ENCODE data around the gene MLLT10. TPM values are rescaled to one million over a fixed set of nuclear protein-coding genes. Genes with fewer than 3 reads are reported as not detected.

MLLT10 gene
- total RNA-seq, 1 experiment from 2014 or later, result 72.3 TPM

DNA sequence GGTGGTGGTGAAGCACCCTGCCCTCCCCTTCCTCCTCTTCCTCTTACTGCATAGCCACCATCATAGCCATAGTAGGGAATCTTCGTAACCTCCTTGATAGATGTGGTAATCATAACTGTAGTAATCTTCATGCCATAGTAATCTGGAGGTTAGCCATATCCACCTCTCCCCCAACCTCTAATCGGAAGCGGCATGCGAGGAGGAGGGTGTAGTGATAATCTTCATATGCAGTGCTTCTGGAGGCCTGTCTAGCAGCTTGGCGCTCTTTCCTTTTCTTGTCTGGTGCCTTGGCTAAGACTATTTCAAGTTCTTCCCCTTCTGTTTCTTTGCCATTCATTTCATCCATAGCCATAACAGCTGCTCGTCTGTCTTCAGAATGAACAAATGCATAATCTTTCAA, 90.9 kb downstream of the MLLT10 start:
- no peak overlapping the region for H2BK20ac ChIP-seq (ENCODE audit: low read depth, low read length, poor library complexity, severe bottlenecking)
- H3K4me2 ChIP-seq (ENCODE audit: insufficient read depth, insufficient read length, low read length), result no peak overlapping the region
- H4K91ac ChIP-seq (ENCODE audit: insufficient read length, low read depth, low read length), result no peak overlapping the region
- no peak overlapping the region for H4K8ac ChIP-seq (replicated peaks; ENCODE audit: insufficient read length, low read depth, low read length)
- no peak overlapping the region for H3K18ac ChIP-seq (ENCODE audit: insufficient read length, low read depth, low read length)
- peaks cover 11 to 42% (median 28%) of the 10 kb centered on the region in 3 experiments; a peak in 5 of 7 replicates for H3K36me3 Mint-ChIP-seq (ENCODE audit: insufficient read depth in 1 of 3, low read depth in 3 of 3)
- no peaks in the 10 kb centered on the region for H3K27me3 Mint-ChIP-seq (ENCODE audit: low read depth)
- no peak for DNase-seq
- no peak overlapping the region for H3K9ac ChIP-seq (ENCODE audit: extremely low read depth, insufficient read length, low read length)
- H3K56ac ChIP-seq (ENCODE audit: insufficient read length, low read depth, low read length), result no peak overlapping the region
- H3K23ac ChIP-seq (ENCODE audit: insufficient read length, low read depth, low read length), result no peak overlapping the region
- H3K9me3 Mint-ChIP-seq, result no peaks in the 10 kb centered on the region
- H3K79me1 ChIP-seq (ENCODE audit: insufficient read depth, low read depth, low read length, poor library complexity, severe bottlenecking), result no peaks in the 10 kb centered on the region
- TF ChIP-seq, protein P1, sequence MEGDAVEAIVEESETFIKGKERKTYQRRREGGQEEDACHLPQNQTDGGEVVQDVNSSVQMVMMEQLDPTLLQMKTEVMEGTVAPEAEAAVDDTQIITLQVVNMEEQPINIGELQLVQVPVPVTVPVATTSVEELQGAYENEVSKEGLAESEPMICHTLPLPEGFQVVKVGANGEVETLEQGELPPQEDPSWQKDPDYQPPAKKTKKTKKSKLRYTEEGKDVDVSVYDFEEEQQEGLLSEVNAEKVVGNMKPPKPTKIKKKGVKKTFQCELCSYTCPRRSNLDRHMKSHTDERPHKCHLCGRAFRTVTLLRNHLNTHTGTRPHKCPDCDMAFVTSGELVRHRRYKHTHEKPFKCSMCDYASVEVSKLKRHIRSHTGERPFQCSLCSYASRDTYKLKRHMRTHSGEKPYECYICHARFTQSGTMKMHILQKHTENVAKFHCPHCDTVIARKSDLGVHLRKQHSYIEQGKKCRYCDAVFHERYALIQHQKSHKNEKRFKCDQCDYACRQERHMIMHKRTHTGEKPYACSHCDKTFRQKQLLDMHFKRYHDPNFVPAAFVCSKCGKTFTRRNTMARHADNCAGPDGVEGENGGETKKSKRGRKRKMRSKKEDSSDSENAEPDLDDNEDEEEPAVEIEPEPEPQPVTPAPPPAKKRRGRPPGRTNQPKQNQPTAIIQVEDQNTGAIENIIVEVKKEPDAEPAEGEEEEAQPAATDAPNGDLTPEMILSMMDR (conservative IDR thresholded peaks at IDR 0.05), result no peak
- no peak overlapping the region for H2AK5ac ChIP-seq (ENCODE audit: insufficient read length, low read length)
- H3K4me3 Mint-ChIP-seq, result no peak overlapping the region
- no peaks in the 10 kb centered on the region for H3K27me3 ChIP-seq (ENCODE audit: insufficient read depth, low read length)
- H4K5ac ChIP-seq (ENCODE audit: insufficient read length, low read depth, low read length), result no peak overlapping the region
- no peak overlapping the region for H3K27ac ChIP-seq (ENCODE audit: insufficient read length, low read depth, low read length)
- H3K4me1 ChIP-seq (ENCODE audit: insufficient read depth, low read length), result no peaks in the 10 kb centered on the region; the same call in 1 of the 2 replicates
- WGBS (ENCODE audit: extremely low coverage, insufficient read length, low lambda C conversion rate), result no CpG with 5 or more reads among the region's 6 CpGs
- no peak overlapping the region for H2BK15ac ChIP-seq (ENCODE audit: low read depth, low read length)
- no peaks in the 10 kb centered on the region for H3K79me2 ChIP-seq (ENCODE audit: insufficient read depth, low read length)
- no peak overlapping the region for H2AFZ ChIP-seq (ENCODE audit: low read length)
- H3K27ac Mint-ChIP-seq, result no peak overlapping the region; a peak in 1 of 7 replicates
- H4K20me1 ChIP-seq (ENCODE audit: control insufficient read depth, insufficient read depth, insufficient read length), result no peaks in the 10 kb centered on the region
- H2BK120ac ChIP-seq (ENCODE audit: low read depth, low read length, poor library complexity, severe bottlenecking), result no peak overlapping the region
- no peak overlapping the region for H2BK5ac ChIP-seq (ENCODE audit: insufficient read length, low read length)
- no peaks in the 10 kb centered on the region for H3K9me3 ChIP-seq (ENCODE audit: control insufficient read depth, low read depth, low read length)
- no peak overlapping the region for H3K4ac ChIP-seq (ENCODE audit: low read depth, low read length)
- H3T11ph ChIP-seq (ENCODE audit: low read length), result no peak overlapping the region
- H2BK12ac ChIP-seq (ENCODE audit: insufficient read length, low read depth, low read length), result no peak overlapping the region
- no peaks in the 10 kb centered on the region for H3K23me2 ChIP-seq (ENCODE audit: insufficient read length, low read depth, low read length, poor library complexity, severe bottlenecking)
- H3K14ac ChIP-seq (ENCODE audit: insufficient read depth, low read length), result no peak overlapping the region
- H3K4me1 Mint-ChIP-seq, result no peaks in the 10 kb centered on the region
